H1 (cell line): ENCODE data around the gene CFAP97D2. TPM values are rescaled to one million over a fixed set of nuclear protein-coding genes. Genes with fewer than 3 reads are reported as not detected.

ENCODE experiments used
- CTCF ChIA-PET: fragments of 300-600 bp; sonication (Branson Sonifier 250); formaldehyde crosslinking; loops from one replicate; lab custom pipeline; 2021; ENCODE audit not compliant: partially characterized antibody; lab: Charles Lee
- POLR2A ChIA-PET: fragments of 300-600 bp; sonication (Branson Sonifier 250); formaldehyde crosslinking; loops from one replicate; lab custom pipeline; 2021; ENCODE audit warnings: inconsistent platforms; ENCODE audit not compliant: partially characterized antibody; lab: Charles Lee
- DNase-seq, 2 experiments: peaks; one replicate each; pipeline versions ENCODE4 v3.0.0 to v3.0.0-alpha.2; 2010 to 2022; ENCODE audit warnings: low spot score in 2 of 2, low read depth in 1 of 2, mixed read lengths in 1 of 2
- FAIRE-seq: peaks from 2 replicates; lab custom pipeline; 2011; peaks lifted over from hg19 to GRCh38; lab: Jason Lieb, UNC
- H2AFZ ChIP-seq: 2 replicates; pipeline ENCODE4 v1.8.1; 2012; ENCODE audit warnings: low read length, inconsistent platforms
- H2AK5ac ChIP-seq: 2 replicates; pipeline ENCODE4 v1.6.1; 2013; ENCODE audit warnings: low read depth, low read length
- H2BK120ac ChIP-seq: replicated peaks from 2 replicates; pipeline ENCODE3; 2013; ENCODE audit warnings: low read depth, low read length, inconsistent platforms
- H2BK12ac ChIP-seq: 2 replicates; pipeline ENCODE4 v1.6.1; 2013; ENCODE audit warnings: low read depth, low read length
- H2BK15ac ChIP-seq: 2 replicates; pipeline ENCODE4 v1.6.1; 2013; ENCODE audit warnings: low read length
- H2BK20ac ChIP-seq: 2 replicates; pipeline ENCODE4 v1.6.1; 2013; ENCODE audit warnings: low read length
- H2BK5ac ChIP-seq: 2 replicates; pipeline ENCODE4 v1.6.1; 2013; ENCODE audit warnings: low read depth, low read length
- H3K14ac ChIP-seq: 2 replicates; pipeline ENCODE4 v1.6.1; 2013; ENCODE audit warnings: inconsistent platforms; ENCODE audit not compliant: insufficient read length
- H3K18ac ChIP-seq: 2 replicates; pipeline ENCODE4 v1.6.1; 2013; ENCODE audit warnings: low read length; ENCODE audit errors: extremely low read depth
- H3K23ac ChIP-seq: 2 replicates; pipeline ENCODE4 v1.6.1; 2013; ENCODE audit warnings: inconsistent platforms; ENCODE audit not compliant: insufficient read length
- H3K23me2 ChIP-seq: 2 replicates; pipeline ENCODE4 v1.6.1; 2013; ENCODE audit warnings: low read depth, low read length
- H3K27ac ChIP-seq: 2 replicates; pipeline ENCODE4 v1.6.1; 2011; ENCODE audit warnings: low read depth, low read length, inconsistent platforms
- H3K27me3 ChIP-seq, 4 experiments: replicated peaks in 1 of 4; 1 replicate in 1 of 4; 2 replicates in 3 of 4; pipeline versions ENCODE4 v1.6.1 to v1.8.1; 2011 to 2013; ENCODE audit warnings: low read length in 3 of 4, mild to moderate bottlenecking in 3 of 4, inconsistent platforms in 2 of 4, mixed read lengths in 2 of 4, moderate library complexity in 1 of 4; ENCODE audit not compliant: control insufficient read depth in 3 of 4, insufficient read depth in 3 of 4; ENCODE audit errors: extremely low read depth in 1 of 4
- H3K36me3 ChIP-seq, 4 experiments: 2 replicates each; pipeline versions ENCODE4 v1.6.1 to v1.8.1; 2011 to 2013; ENCODE audit warnings: mild to moderate bottlenecking in 4 of 4, low read length in 3 of 4, moderate library complexity in 2 of 4, control low read depth in 1 of 4, inconsistent platforms in 1 of 4; ENCODE audit not compliant: insufficient read depth in 4 of 4, control insufficient read depth in 2 of 4
- H3K4ac ChIP-seq: replicated peaks from 2 replicates; pipeline ENCODE3; 2013; ENCODE audit warnings: low read length, low read depth, mixed read lengths, inconsistent platforms; ENCODE audit not compliant: insufficient read length
- H3K4me1 ChIP-seq, 4 experiments: replicated peaks in 1 of 4; 1 replicate in 1 of 4; 2 replicates in 3 of 4; pipeline versions ENCODE4 v1.6.1 to v1.8.1; 2011 to 2013; ENCODE audit warnings: low read length in 3 of 4, inconsistent platforms in 2 of 4, mixed read lengths in 1 of 4; ENCODE audit not compliant: insufficient read depth in 4 of 4, control insufficient read depth in 3 of 4
- H3K4me2 ChIP-seq, 2 experiments: 2 replicates each; pipeline versions ENCODE4 v1.6.1 to v1.8.1; 2011 to 2013; ENCODE audit warnings: low read depth in 2 of 2, low read length in 2 of 2, control low read depth in 1 of 2, inconsistent platforms in 1 of 2, mild to moderate bottlenecking in 1 of 2; ENCODE audit not compliant: insufficient read depth in 1 of 2
- H3K4me3 ChIP-seq, 4 experiments: fragments of 200-600, 300-600 bp in 1 of 4; sonication (generic), shearing (Covaris generic), sonication (Bioruptor Twin) in 1 of 4; 2 replicates each; pipeline versions ENCODE4 v1.5.1 to v1.8.1; 2011 to 2016; ENCODE audit warnings: low read length in 4 of 4, low read depth in 3 of 4, control low read depth in 2 of 4, inconsistent platforms in 2 of 4, mild to moderate bottlenecking in 2 of 4, mixed read lengths in 1 of 4, moderate library complexity in 1 of 4; ENCODE audit not compliant: insufficient read depth in 2 of 4; ENCODE audit errors: extremely low read depth in 1 of 4
- H3K56ac ChIP-seq: replicated peaks from 2 replicates; pipeline ENCODE3; 2013; ENCODE audit warnings: low read depth, mild to moderate bottlenecking, mixed read lengths, low read length, inconsistent platforms; ENCODE audit not compliant: insufficient read length
- H3K79me1 ChIP-seq: 2 replicates; pipeline ENCODE4 v1.6.1; 2013; ENCODE audit warnings: low read depth, low read length, control low read depth
- H3K79me2 ChIP-seq, 2 experiments: 2 replicates each; pipeline versions ENCODE4 v1.6.1 to v1.8.1; 2012 to 2013; ENCODE audit warnings: low read length in 2 of 2, mild to moderate bottlenecking in 2 of 2, inconsistent platforms in 1 of 2; ENCODE audit not compliant: insufficient read depth in 2 of 2, control insufficient read depth in 1 of 2
- H3K9ac ChIP-seq, 4 experiments: replicated peaks in 1 of 4; 1 replicate in 1 of 4; 2 replicates in 3 of 4; pipeline versions ENCODE4 v1.6.1 to v1.8.1; 2011 to 2013; ENCODE audit warnings: low read depth in 3 of 4, low read length in 3 of 4, control low read depth in 2 of 4, mild to moderate bottlenecking in 2 of 4, moderate library complexity in 2 of 4, inconsistent platforms in 1 of 4; ENCODE audit errors: extremely low read depth in 1 of 4
- H3K9me3 ChIP-seq, 2 experiments: 2 replicates each; pipeline versions ENCODE4 v1.6.1 to v1.8.1; 2012 to 2013; ENCODE audit warnings: mild to moderate bottlenecking in 2 of 2, moderate library complexity in 2 of 2, control low read depth in 1 of 2, inconsistent platforms in 1 of 2, low read depth in 1 of 2, low read length in 1 of 2, mixed read lengths in 1 of 2; ENCODE audit not compliant: insufficient read depth in 2 of 2
- H4K20me1 ChIP-seq, 2 experiments: replicated peaks in 1 of 2; 2 replicates each; pipeline versions ENCODE3 to v1.8.1; 2011 to 2013; ENCODE audit warnings: inconsistent platforms in 2 of 2, low read length in 2 of 2, mild to moderate bottlenecking in 1 of 2; ENCODE audit not compliant: insufficient read depth in 2 of 2, control insufficient read depth in 1 of 2
- H4K5ac ChIP-seq: 2 replicates; pipeline ENCODE4 v1.6.1; 2013; ENCODE audit warnings: low read length, low read depth, mixed read lengths, inconsistent platforms; ENCODE audit not compliant: insufficient read length
- H4K8ac ChIP-seq: 2 replicates; pipeline ENCODE4 v1.8.0; 2013; ENCODE audit warnings: mild to moderate bottlenecking, moderate library complexity, low read length, inconsistent platforms; ENCODE audit not compliant: insufficient read depth; ENCODE audit errors: extremely low read depth
- H4K91ac ChIP-seq: replicated peaks from 2 replicates; pipeline ENCODE3; 2013; ENCODE audit warnings: low read length, mixed read lengths, inconsistent platforms; ENCODE audit not compliant: insufficient read length
- ATF2 ChIP-seq: IDR thresholded peaks from 2 replicates; pipeline ENCODE4 v1.6.1; 2012; ENCODE audit warnings: low read length, inconsistent platforms
- CHD1 ChIP-seq: IDR thresholded peaks from 2 replicates; pipeline ENCODE4 v1.6.1; 2012; ENCODE audit warnings: low read depth, low read length, improper control_type of control experiment
- EP300 ChIP-seq, 2 experiments: IDR thresholded peaks; 1 replicate in 1 of 2; 2 replicates in 1 of 2; pipeline ENCODE4 v1.6.1; 2011 to 2012; ENCODE audit warnings: low read depth in 2 of 2, low read length in 2 of 2, mild to moderate bottlenecking in 2 of 2, borderline replicate concordance in 1 of 2, inconsistent platforms in 1 of 2, moderate library complexity in 1 of 2
- GTF2F1 ChIP-seq: IDR thresholded peaks from 2 replicates; pipeline ENCODE4 v1.6.1; 2012; ENCODE audit warnings: low read depth, low read length, improper control_type of control experiment, borderline replicate concordance
- SAP30 ChIP-seq: fragments of 300-600 bp; sonication (generic); IDR thresholded peaks from 2 replicates; pipeline ENCODE4 v1.7.1; 2012; ENCODE audit warnings: low read length, moderate library complexity, mild to moderate bottlenecking, inconsistent platforms; ENCODE audit not compliant: insufficient read depth, insufficient replicate concordance
- SIX5 ChIP-seq: IDR thresholded peaks from 2 replicates; pipeline ENCODE4 v1.6.1; 2011; ENCODE audit warnings: mild to moderate bottlenecking, low read depth, low read length
- SP2 ChIP-seq: IDR thresholded peaks from 2 replicates; pipeline ENCODE4 v1.6.1; 2012; ENCODE audit warnings: mild to moderate bottlenecking, low read length, inconsistent platforms
- TBP ChIP-seq: IDR thresholded peaks from 2 replicates; pipeline ENCODE4 v1.6.1; 2011; ENCODE audit warnings: low read depth, low read length, improper control_type of control experiment
- WGBS, 2 experiments: shearing (Covaris generic) in 1 of 2; methylation state at CpG; one replicate each; pipeline versions ENCODE4 v1.1.6 to v1.1.7; 2013 to 2015; ENCODE audit warnings: low lambda C conversion rate in 2 of 2, mixed read lengths in 2 of 2, inconsistent platforms in 1 of 2, low coverage in 1 of 2, missing lambda C conversion rate in 1 of 2; ENCODE audit not compliant: insufficient replicate concordance in 2 of 2, insufficient coverage in 1 of 2, insufficient read length in 1 of 2; ENCODE audit errors: extremely low coverage in 1 of 2, missing lambda C conversion rate in 1 of 2; 5-methylcytosine and 5-hydroxymethylcytosine counted together
- polyA plus RNA-seq, 7 experiments: library from polyadenylated mRNA; depleted of rRNA in 3 of 7; stranded (reverse) in 5 of 7; unstranded in 2 of 7; fragments of >200 nt in 5 of 7; fragments of 200-250 nt in 2 of 7; gene quantifications; 1 replicate in 5 of 7; 2 replicates in 1 of 7; 4 replicates in 1 of 7; pipeline versions ENCODE4 v1.2.1 to v1.2.3, GENCODE V29; 2011 to 2013; ENCODE audit warnings: missing spikeins in 2 of 7, mixed read lengths in 2 of 7
- total RNA-seq: library from RNA; stranded (reverse); fragmentation: NEBNext Ultra II Directional; extraction: Animal tissue kit (Norgen Biotek cat#: 25700); gene quantifications from 2 replicates; pipeline ENCODE4 v1.2.1, GENCODE V29; 2021

The CFAP97D2 gene
- total and polyA plus RNA-seq, 2 of the 8 experiments (the other 6 are each of a cell fraction or from before 2014, with no cell fraction given), result not detected

DNA sequence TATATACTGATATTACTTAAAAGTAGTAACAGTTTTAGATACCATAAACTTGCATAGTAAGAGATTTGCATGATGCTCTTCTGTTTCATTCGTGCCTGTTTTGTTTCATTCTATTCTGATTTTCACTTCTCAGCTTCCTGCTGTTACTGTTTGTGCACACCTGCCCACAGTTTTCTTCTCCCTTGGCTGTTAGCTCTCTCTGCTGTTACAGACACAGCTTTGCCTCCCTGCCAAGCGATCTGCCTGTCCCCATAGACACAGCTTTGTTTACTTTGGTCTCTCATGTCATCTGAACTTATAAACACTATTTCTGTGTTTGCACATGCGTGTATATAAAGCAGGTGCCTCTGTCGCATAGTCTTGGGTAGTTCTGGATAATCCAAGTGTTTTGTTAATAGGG is 80.9 kb downstream of the CFAP97D2 start:
- Histone ChIP-seq H3K14ac (no peak overlapping the region), H3K27me3 (no peaks in the 10 kb centered on the region), H2BK120ac (no peak overlapping the region), H3K27ac (no peak overlapping the region), H2AK5ac (no peak overlapping the region), H3K23ac (no peak overlapping the region), H2BK5ac (no peak overlapping the region), H3K79me1 (no peaks in the 10 kb centered on the region), H4K8ac (no peak overlapping the region), H3K4me1 (peaks cover 0 to 8% (median 2%) of the 10 kb centered on the region in 4 experiments; a peak in 2 of 7 replicates), H2AFZ (no peak overlapping the region), H3K18ac (no peak overlapping the region), H3K4me2 (no peak overlapping the region), H2BK20ac (no peak overlapping the region), H4K20me1 (peaks cover 2 to 11% of the 10 kb centered on the region in 2 experiments), H3K36me3 (peaks cover 29 to 83% (median 56%) of the 10 kb centered on the region in 4 experiments), H3K9ac (no peak overlapping the region), H3K56ac (no peak overlapping the region), H4K91ac (no peak overlapping the region), H4K5ac (no peak overlapping the region), H2BK12ac (no peak overlapping the region), H3K4ac (no peak overlapping the region), H3K4me3 (no peak overlapping the region), H2BK15ac (no peak overlapping the region), H3K9me3 (no peaks in the 10 kb centered on the region), H3K79me2 (no peaks in the 10 kb centered on the region), H3K23me2 (no peaks in the 10 kb centered on the region)
- FAIRE-seq (no peak), DNase-seq (no peak)
- WGBS, 2 experiments, result 87% methylated on average over 4 of the region's 4 CpGs; no CpG with 5 or more reads in 1 of the 2 experiments
- POLR2A ChIA-PET, result interaction anchor here (1.1 to 7.5 kb wide), 4 partner anchors 10 to 20 kb away, joined by 4 to 44 read pairs (median 25); partner anchors contain the start of gene UPF3A
- CTCF ChIA-PET, result no interaction called here
- TF ChIP-seq CHD1, result no peak
- no peak for TF ChIP-seq SIX5
- TF ChIP-seq EP300 (IDR thresholded peaks at IDR 0.05; ENCODE audit: borderline replicate concordance in 1 of 2, low read depth in 2 of 2, low read length in 2 of 2), result no peak
- no peak for TF ChIP-seq GTF2F1
- TF ChIP-seq SAP30, result no peak
- TF ChIP-seq SP2, result no peak
- TF ChIP-seq ATF2, result no peak
- no peak for TF ChIP-seq TBP
